Glutamatergic neuron (in vitro differentiated cells): ENCODE data around the gene DNAI1. TPM values are rescaled to one million over a fixed set of nuclear protein-coding genes. Genes with fewer than 3 reads are reported as not detected.
A peak's percentile ranks its signal among the peaks of the same experiment; 100 is the strongest.

Source experiments
- DNase-seq: peaks from one replicate; pipeline ENCODE4 v3.0.0; 2022
- H3K27ac Mint-ChIP-seq: one replicate; pipeline ENCODE4 v1.8.0; 2020; ENCODE audit warnings: mild to moderate bottlenecking, mixed read lengths, inconsistent platforms; ENCODE audit not compliant: unreplicated experiment
- H3K27me3 Mint-ChIP-seq: one replicate; pipeline ENCODE4 v1.8.0; 2020; ENCODE audit warnings: mild to moderate bottlenecking, moderate library complexity, mixed read lengths, inconsistent platforms; ENCODE audit not compliant: unreplicated experiment
- H3K36me3 Mint-ChIP-seq: one replicate; pipeline ENCODE4 v1.8.0; 2020; ENCODE audit warnings: mild to moderate bottlenecking, mixed read lengths, inconsistent platforms; ENCODE audit not compliant: unreplicated experiment
- H3K4me1 Mint-ChIP-seq: one replicate; pipeline ENCODE4 v1.8.0; 2020; ENCODE audit warnings: mild to moderate bottlenecking, low read depth, mixed read lengths, inconsistent platforms; ENCODE audit not compliant: unreplicated experiment
- H3K4me3 Mint-ChIP-seq: one replicate; pipeline ENCODE4 v1.8.0; 2020; ENCODE audit warnings: mild to moderate bottlenecking, mixed read lengths, inconsistent platforms; ENCODE audit not compliant: unreplicated experiment
- H3K9me3 Mint-ChIP-seq: one replicate; pipeline ENCODE4 v1.8.0; 2020; ENCODE audit warnings: mild to moderate bottlenecking, moderate library complexity, mixed read lengths, inconsistent platforms; ENCODE audit not compliant: unreplicated experiment
- CTCF ChIP-seq: fragments of 200-600 bp; sonication (generic); IDR thresholded peaks from one replicate; pipeline ENCODE4 v1.5.0; 2021; ENCODE audit not compliant: partially characterized antibody, unreplicated experiment
- total RNA-seq: library from RNA; stranded (reverse); fragmentation: NEBNext Ultra II Directional; extraction: Animal tissue kit (Norgen Biotek cat#: 25700); gene quantifications from one replicate; pipeline ENCODE4 v1.2.1, GENCODE V29; 2021; ENCODE audit not compliant: unreplicated experiment

The DNAI1 gene
- total RNA-seq, 1 donor from 2014 or later, result 1.2 TPM

GRCh38 chr9:34566322-34566721 is 107.7 kb downstream of the DNAI1 start:
- H3K27me3 Mint-ChIP-seq, result peaks cover 30% of the 10 kb centered on the region
- TF ChIP-seq CTCF, result no peak
- H3K27ac Mint-ChIP-seq, result peak overlapping the region; percentile 99
- peaks cover 68% of the 10 kb centered on the region for H3K4me1 Mint-ChIP-seq
- H3K36me3 Mint-ChIP-seq, result peaks cover 28% of the 10 kb centered on the region
- peak overlapping the region; percentile 87 for H3K4me3 Mint-ChIP-seq
- peaks cover 39% of the 10 kb centered on the region for H3K9me3 Mint-ChIP-seq
- no peak for DNase-seq

GRCh38 chr9:34566972-34567371 is 108.4 kb downstream of the DNAI1 start:
- peak overlapping the region; percentile 99 for H3K27ac Mint-ChIP-seq
- H3K27me3 Mint-ChIP-seq, result peaks cover 30% of the 10 kb centered on the region
- H3K4me3 Mint-ChIP-seq, result peak overlapping the region; percentile 87
- H3K9me3 Mint-ChIP-seq, result peaks cover 39% of the 10 kb centered on the region
- H3K36me3 Mint-ChIP-seq, result peaks cover 28% of the 10 kb centered on the region
- H3K4me1 Mint-ChIP-seq, result peaks cover 68% of the 10 kb centered on the region
- no peak for TF ChIP-seq CTCF
- no peak for DNase-seq

GRCh38 chr9:34568133-34568532 is 109.5 kb downstream of the DNAI1 start:
- Mint-ChIP-seq H3K9me3 (peaks cover 39% of the 10 kb centered on the region), H3K4me1 (peaks cover 71% of the 10 kb centered on the region), H3K4me3 (peak overlapping the region; percentile 81), H3K27me3 (peaks cover 29% of the 10 kb centered on the region), H3K36me3 (peaks cover 22% of the 10 kb centered on the region), H3K27ac (peak overlapping the region; percentile 95)
- DNase-seq, result no peak
- TF ChIP-seq CTCF, result no peak

GRCh38 chr9:34568774-34569173 is 110.2 kb downstream of the DNAI1 start:
- Mint-ChIP-seq H3K36me3 (peaks cover 15% of the 10 kb centered on the region), H3K4me1 (peaks cover 73% of the 10 kb centered on the region), H3K27ac (peak overlapping the region; percentile 95), H3K27me3 (peaks cover 25% of the 10 kb centered on the region), H3K4me3 (peak overlapping the region; percentile 81), H3K9me3 (peaks cover 36% of the 10 kb centered on the region)
- DNase-seq, result peak; percentile 84
- no peak for TF ChIP-seq CTCF

GRCh38 chr9:34570376-34570775 is 111.8 kb downstream of the DNAI1 start:
- DNase-seq, result no peak
- Mint-ChIP-seq H3K4me3 (peak overlapping the region; percentile 59), H3K27me3 (peaks cover 22% of the 10 kb centered on the region), H3K9me3 (peaks cover 32% of the 10 kb centered on the region), H3K36me3 (peaks cover 10% of the 10 kb centered on the region), H3K4me1 (peaks cover 68% of the 10 kb centered on the region), H3K27ac (peak overlapping the region; percentile 95)
- TF ChIP-seq CTCF, result no peak

Other genes starting within 250 kb of the DNAI1 start
- 0.78 TPM for gene KIF24, start 129.5 kb upstream of the DNAI1 start, total RNA-seq
- 7.2 TPM for gene NUDT2, start 129.2 kb upstream of the DNAI1 start, total RNA-seq
- 4.6 TPM for gene MYORG, start 81.9 kb upstream of the DNAI1 start, total RNA-seq
- 221 TPM for gene FAM219A, start 235 bp upstream of the DNAI1 start, total RNA-seq
- 11.5 TPM for gene ENHO, start 64.2 kb downstream of the DNAI1 start, total RNA-seq
- 170 TPM for gene CNTFR, start 130.9 kb downstream of the DNAI1 start, total RNA-seq
- gene RPP25L, start 153.3 kb downstream of the DNAI1 start, total RNA-seq, result 12.6 TPM
- 119 TPM for gene DCTN3, start 161.7 kb downstream of the DNAI1 start, total RNA-seq
- gene ARID3C, start 170.3 kb downstream of the DNAI1 start, total RNA-seq, result not detected
- 44.4 TPM for gene SIGMAR1, start 179.0 kb downstream of the DNAI1 start, total RNA-seq
- 57.5 TPM for gene GALT, start 187.9 kb downstream of the DNAI1 start, total RNA-seq
- 28.8 TPM for gene IL11RA, start 193.4 kb downstream of the DNAI1 start, total RNA-seq
- 1.7 TPM for gene CCL27, start 203.9 kb downstream of the DNAI1 start, total RNA-seq
- gene CCL19, start 232.5 kb downstream of the DNAI1 start, total RNA-seq, result not detected